Suprapubic skin (tissue), 4 donors: ENCODE results near the gene PARD3B. TPM values are rescaled to one million over a fixed set of nuclear protein-coding genes. Genes with fewer than 3 reads are reported as not detected.

ENCODE experiments used
- DNase-seq, 2 donors: peaks; one replicate each; pipeline ENCODE4 v3.0.0-alpha.2; 2019; ENCODE audit warnings: low spot score in 2 of 2
- H3K27ac ChIP-seq: fragments of 200-600 bp; sonication (generic); one replicate; pipeline ENCODE4 v1.5.1; 2019
- H3K27me3 ChIP-seq: fragments of 200-600 bp; sonication (generic); one replicate; pipeline ENCODE4 v1.5.1; 2019
- H3K36me3 ChIP-seq: fragments of 200-600 bp; sonication (generic); one replicate; pipeline ENCODE4 v1.5.1; 2019
- H3K4me1 ChIP-seq: fragments of 200-600 bp; sonication (generic); one replicate; pipeline ENCODE4 v1.5.1; 2019
- H3K4me3 ChIP-seq: fragments of 200-600 bp; sonication (generic); one replicate; pipeline ENCODE4 v1.5.1; 2019; ENCODE audit warnings: mild to moderate bottlenecking
- H3K9me3 ChIP-seq: fragments of 200-600 bp; sonication (generic); one replicate; pipeline ENCODE4 v1.5.1; 2019
- CTCF ChIP-seq, 2 donors: fragments of 200-600 bp in 1 of 2; fragments of 450-650 bp in 1 of 2; sonication (generic) in 1 of 2; IDR thresholded peaks; one replicate each; pipeline ENCODE4 v1.5.1; 2016 to 2019; ENCODE audit warnings: antibody characterized with exemption in 2 of 2, mild to moderate bottlenecking in 1 of 2, moderate library complexity in 1 of 2
- EP300 ChIP-seq: sonication (generic); formaldehyde crosslinking; IDR thresholded peaks from one replicate; pipeline ENCODE4 v1.6.1; 2017; ENCODE audit warnings: antibody characterized with exemption
- POLR2A ChIP-seq, 2 donors: fragments of 450-650 bp; IDR thresholded peaks; one replicate each; pipeline ENCODE4 v1.6.1; 2017; ENCODE audit warnings: antibody characterized with exemption in 2 of 2, mild to moderate bottlenecking in 2 of 2, moderate library complexity in 2 of 2
- POLR2AphosphoS5 ChIP-seq, 3 donors: sonication (generic); formaldehyde crosslinking; IDR thresholded peaks; one replicate each; pipeline ENCODE4 v1.6.1; 2017; ENCODE audit warnings: antibody characterized with exemption in 3 of 3
- WGBS: methylation state at CpG from one replicate; pipeline ENCODE4 v1.1.5; 2018; 5-methylcytosine and 5-hydroxymethylcytosine counted together
- total RNA-seq, 4 donors: library from RNA; depleted of rRNA; stranded (reverse); fragments of >200 nt; gene quantifications; one replicate each; pipeline ENCODE4 v1.1.0, GENCODE V29; 2016

The PARD3B gene
- total RNA-seq, 4 donors from 2014 or later = 12.5 to 18.9 (median 15.5) TPM

- Histone ChIP-seq H3K27me3 (no peaks in the 10 kb centered on the region), H3K4me1 (no peaks in the 10 kb centered on the region), H3K4me3 (no peak overlapping the region), H3K36me3 (no peaks in the 10 kb centered on the region), H3K27ac (no peak overlapping the region), H3K9me3 (no peaks in the 10 kb centered on the region)
- 97% methylated on average over 7 of the region's 7 CpGs for whole genome bisulfite sequencing
- no peak for TF ChIP-seq POLR2A (IDR thresholded peaks at IDR 0.05)
- TF ChIP-seq CTCF (IDR thresholded peaks at IDR 0.05) = no peak
- TF ChIP-seq POLR2AphosphoS5 (IDR thresholded peaks at IDR 0.05) = no peak
- TF ChIP-seq EP300 = no peak
- DNase-seq = no peak
These were observed 317.5 kb downstream of the PARD3B start for GRCh38 chr2:204862809-204863208.

GRCh38 chr2:204863336-204863735 is 318.1 kb downstream of the PARD3B start:
- no peak for TF ChIP-seq EP300
- no peak for TF ChIP-seq POLR2AphosphoS5 (IDR thresholded peaks at IDR 0.05)
- no peak for TF ChIP-seq CTCF (IDR thresholded peaks at IDR 0.05)
- no peak for TF ChIP-seq POLR2A (IDR thresholded peaks at IDR 0.05)
- H3K9me3 ChIP-seq = no peaks in the 10 kb centered on the region
- H3K27ac ChIP-seq = no peak overlapping the region
- H3K4me1 ChIP-seq = no peaks in the 10 kb centered on the region
- DNase-seq = no peak
- no peaks in the 10 kb centered on the region for H3K27me3 ChIP-seq
- H3K4me3 ChIP-seq = no peak overlapping the region
- WGBS = 96% methylated on average over 4 of the region's 4 CpGs
- H3K36me3 ChIP-seq = no peaks in the 10 kb centered on the region

- Histone ChIP-seq H3K36me3 (no peaks in the 10 kb centered on the region), H3K27ac (no peak overlapping the region), H3K4me1 (peaks cover 14% of the 10 kb centered on the region), H3K4me3 (no peak overlapping the region), H3K9me3 (no peaks in the 10 kb centered on the region), H3K27me3 (no peaks in the 10 kb centered on the region)
- 17% methylated on average over 3 of the region's 3 CpGs for WGBS
- DNase-seq = no peak
- TF ChIP-seq EP300 (no peak), POLR2A (IDR thresholded peaks at IDR 0.05) (no peak), POLR2AphosphoS5 (IDR thresholded peaks at IDR 0.05) (no peak), CTCF (IDR thresholded peaks at IDR 0.05) (no peak)
These were observed 324.0 kb downstream of the PARD3B start for GRCh38 chr2:204869132-204869823.

DNA sequence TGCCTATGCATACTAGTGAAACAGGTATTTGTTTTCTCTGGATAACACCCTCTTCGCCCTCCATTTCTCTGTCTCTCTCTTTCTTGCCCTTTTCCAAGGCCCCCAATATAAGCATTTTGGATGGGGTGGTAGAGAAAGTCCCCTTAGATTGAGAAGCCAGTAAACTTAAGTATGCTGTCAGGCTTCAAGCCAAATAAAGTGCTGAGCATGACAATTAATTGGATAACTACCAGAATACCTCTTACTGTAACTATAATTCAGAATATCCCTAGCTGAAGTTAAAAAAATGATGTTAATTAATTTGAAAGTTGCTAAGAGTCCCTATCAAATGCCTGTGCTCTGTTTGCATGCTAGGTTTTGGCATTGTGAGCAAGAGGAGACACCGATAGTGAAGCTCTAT is 324.8 kb downstream of the PARD3B start:
- Histone ChIP-seq H3K27ac (no peak overlapping the region), H3K4me1 (peaks cover 14% of the 10 kb centered on the region), H3K4me3 (no peak overlapping the region), H3K36me3 (no peaks in the 10 kb centered on the region), H3K27me3 (no peaks in the 10 kb centered on the region), H3K9me3 (no peaks in the 10 kb centered on the region)
- no peak for TF ChIP-seq POLR2A (IDR thresholded peaks at IDR 0.05)
- TF ChIP-seq EP300 = no peak
- no peak for TF ChIP-seq CTCF (IDR thresholded peaks at IDR 0.05)
- no peak for TF ChIP-seq POLR2AphosphoS5 (IDR thresholded peaks at IDR 0.05)
- no peak for DNase-seq
- WGBS = 64% methylated on average over 2 of the region's 2 CpGs

- no peak overlapping the region for H3K4me3 ChIP-seq
- H3K27me3 ChIP-seq = no peaks in the 10 kb centered on the region
- 82% methylated on average over 1 of the region's 1 CpG for WGBS
- H3K36me3 ChIP-seq = no peaks in the 10 kb centered on the region
- no peak overlapping the region for H3K27ac ChIP-seq
- H3K9me3 ChIP-seq = no peaks in the 10 kb centered on the region
- peaks cover 14% of the 10 kb centered on the region for H3K4me1 ChIP-seq
- TF ChIP-seq POLR2AphosphoS5 (IDR thresholded peaks at IDR 0.05) = no peak
- TF ChIP-seq POLR2A (IDR thresholded peaks at IDR 0.05) = no peak
- TF ChIP-seq EP300 = no peak
- TF ChIP-seq CTCF (IDR thresholded peaks at IDR 0.05) = no peak
- DNase-seq = no peak
These were observed 326.1 kb downstream of the PARD3B start for GRCh38 chr2:204871231-204871953.
